Left renal pelvis (tissue), 4 donors: ENCODE measurements around the gene ABHD2. TPM values are rescaled to one million over a fixed set of nuclear protein-coding genes. Genes with fewer than 3 reads are reported as not detected.

Experiments used
- polyA plus RNA-seq, 4 donors: library from polyadenylated mRNA; unstranded; fragments of 120-200 nt; gene quantifications; one replicate each; pipeline ENCODE4 v1.2.1, GENCODE V29; 2013; ENCODE audit not compliant: insufficient read length in 4 of 4

Gene ABHD2
- polyA plus RNA-seq, 4 donors, result 28.2 to 40.0 (median 29.6) TPM

Other genes with a start within 250 kb of the ABHD2 start
- gene HAPLN3, start 192.9 kb upstream of the ABHD2 start, polyA plus RNA-seq, result 1 to 10 TPM; 2.2 to 5.4 (median 3.9) TPM
- 100 to 1,000 TPM in 3 of 4 donors, 10 to 100 TPM in 1; 95.4 to 267 (median 137) TPM for gene MFGE8, start 175.1 kb upstream of the ABHD2 start, polyA plus RNA-seq
- gene RLBP1, start 133.1 kb downstream of the ABHD2 start, polyA plus RNA-seq, result not detected
- 10 to 100 TPM; 27.9 to 40.4 (median 35.7) TPM for gene FANCI, start 155.5 kb downstream of the ABHD2 start, polyA plus RNA-seq
- 10 to 100 TPM; 40.1 to 58.0 (median 49.5) TPM for gene POLG, start 246.4 kb downstream of the ABHD2 start, polyA plus RNA-seq